ENCODE data around the gene RAD51B. TPM values are rescaled to one million over a fixed set of nuclear protein-coding genes. Genes with fewer than 3 reads are reported as not detected.

The RAD51B gene
- total and polyA plus RNA-seq, 4 donors, result 2.5 to 95.0 (median 9.6) TPM

- Histone ChIP-seq H3K4me3 (no peak overlapping the region), H3K4me1 (ENCODE audit: control insufficient read depth in 5 of 5, insufficient read depth in 5 of 5, low read length in 5 of 5) (peaks cover 0 to 5% (median 0%) of the 10 kb centered on the region in 5 donors), H3K27me3 (ENCODE audit: control insufficient read depth in 3 of 3, insufficient read depth in 3 of 3, low read length in 2 of 3) (no peaks in the 10 kb centered on the region), H3K36me3 (ENCODE audit: control insufficient read depth in 4 of 4, insufficient read depth in 4 of 4, low read length in 4 of 4) (peaks cover 0 to 6% (median 0%) of the 10 kb centered on the region in 4 donors), H3K27ac (ENCODE audit: low read depth in 1 of 2, low read length in 1 of 2) (no peak overlapping the region), H3K9me3 (ENCODE audit: control insufficient read depth in 4 of 4, insufficient read depth in 3 of 4, low read length in 3 of 4) (peaks cover 0 to 11% (median 6%) of the 10 kb centered on the region in 4 donors), H3K9ac (ENCODE audit: insufficient read depth in 1 of 2, low read length in 2 of 2) (no peak overlapping the region)
- DNase-seq (no peak), ATAC-seq (ENCODE audit: insufficient read depth, low FRiP score) (no peak)
- 88 to 94% methylated on average over 3 of the region's 3 CpGs for WGBS, 2 donors
- no peak for TF ChIP-seq CTCF (IDR thresholded peaks at IDR 0.05; ENCODE audit: control extremely low read depth, extremely low read depth)
Measured at GRCh38 chr14:68074765-68075381, 255.3 kb downstream of the RAD51B start.

- TF ChIP-seq CTCF (IDR thresholded peaks at IDR 0.05; ENCODE audit: control extremely low read depth, extremely low read depth), result no peak
- H3K4me3 ChIP-seq, result no peak overlapping the region
- no peak for ATAC-seq (ENCODE audit: insufficient read depth, low FRiP score)
- H3K4me1 ChIP-seq (ENCODE audit: control insufficient read depth in 5 of 5, insufficient read depth in 5 of 5, low read length in 5 of 5), result peaks cover 0 to 5% (median 0%) of the 10 kb centered on the region in 5 donors
- 93 to 94% methylated on average over 5 of the region's 5 CpGs for WGBS, 2 donors
- H3K9me3 ChIP-seq (ENCODE audit: control insufficient read depth in 4 of 4, insufficient read depth in 3 of 4, low read length in 3 of 4), result peaks cover 0 to 9% (median 3%) of the 10 kb centered on the region in 4 donors
- H3K36me3 ChIP-seq (ENCODE audit: control insufficient read depth in 4 of 4, insufficient read depth in 4 of 4, low read length in 4 of 4), result peaks cover 0 to 6% (median 0%) of the 10 kb centered on the region in 4 donors
- no peak overlapping the region for H3K9ac ChIP-seq (ENCODE audit: insufficient read depth in 1 of 2, low read length in 2 of 2)
- no peaks in the 10 kb centered on the region for H3K27me3 ChIP-seq (ENCODE audit: control insufficient read depth in 3 of 3, insufficient read depth in 3 of 3, low read length in 2 of 3)
- H3K27ac ChIP-seq (ENCODE audit: low read depth in 1 of 2, low read length in 1 of 2), result no peak overlapping the region
- DNase-seq, result no peak
Measured at GRCh38 chr14:68075382-68076029, 255.9 kb downstream of the RAD51B start.

GRCh38 chr14:68076451-68076850, 256.9 kb downstream of the RAD51B start:
- DNase-seq, result no peak
- H3K27ac ChIP-seq (ENCODE audit: low read depth in 1 of 2, low read length in 1 of 2), result no peak overlapping the region
- H3K4me3 ChIP-seq, result no peak overlapping the region
- H3K27me3 ChIP-seq (ENCODE audit: control insufficient read depth in 3 of 3, insufficient read depth in 3 of 3, low read length in 2 of 3), result no peaks in the 10 kb centered on the region
- no peak for TF ChIP-seq CTCF (IDR thresholded peaks at IDR 0.05; ENCODE audit: control extremely low read depth, extremely low read depth)
- WGBS, 2 donors, result 73 to 86% methylated on average over 1 of the region's 1 CpG
- H3K9me3 ChIP-seq (ENCODE audit: control insufficient read depth in 4 of 4, insufficient read depth in 3 of 4, low read length in 3 of 4), result peaks cover 0 to 4% (median 2%) of the 10 kb centered on the region in 4 donors
- ATAC-seq (ENCODE audit: insufficient read depth, low FRiP score), result no peak
- H3K4me1 ChIP-seq (ENCODE audit: control insufficient read depth in 5 of 5, insufficient read depth in 5 of 5, low read length in 5 of 5), result peaks cover 0 to 9% (median 6%) of the 10 kb centered on the region in 5 donors
- no peak overlapping the region for H3K9ac ChIP-seq (ENCODE audit: insufficient read depth in 1 of 2, low read length in 2 of 2)
- H3K36me3 ChIP-seq (ENCODE audit: control insufficient read depth in 4 of 4, insufficient read depth in 4 of 4, low read length in 4 of 4), result peaks cover 0 to 6% (median 0%) of the 10 kb centered on the region in 4 donors
